IPS-NIHi7 (cell line): ENCODE data around the gene LCE2D.
"Not testable (repeated sequence)": the region's sequence is repeated elsewhere in the genome, so short reads cannot be mapped to it uniquely, and the experiment has no call there.

ENCODE experiments used
- DNase-seq: peaks from one replicate; pipeline ENCODE4 v3.0.0; 2012; ENCODE audit warnings: mixed read lengths; ENCODE audit errors: extremely low spot score

The LCE2D gene

GRCh38 chr1:152663098-152663497 is at the start of gene LCE2D:
Gene LCE2D, plus strand, starts transcription at chr1:152663380. Its CDS starts 726 bp downstream, at chr1:152664106.
- no peak for DNase-seq

GRCh38 chr1:152613511-152613910 is 49.7 kb upstream of the LCE2D start, which contains the start of gene LCE3B:
Gene LCE3B, plus strand, starts transcription at chr1:152613811. Its CDS starts 0 bp downstream, at chr1:152613811.
- no peak for DNase-seq

GRCh38 chr1:152621993-152622392 is 41.2 kb upstream of the LCE2D start:
- no peak for DNase-seq

GRCh38 chr1:152622803-152623202 is 40.4 kb upstream of the LCE2D start, which contains the start of gene LCE3A:
Gene LCE3A, minus strand, starts transcription at chr1:152623103. Its CDS starts 0 bp downstream, at chr1:152623103.
- DNase-seq: no peak

GRCh38 chr1:152623203-152623844 is 39.9 kb upstream of the LCE2D start:
- no peak for DNase-seq

- DNase-seq: no peak
These were observed 36.4 kb upstream of the LCE2D start for GRCh38 chr1:152626744-152627143.

GRCh38 chr1:152630596-152630995 is 32.6 kb upstream of the LCE2D start:
- DNase-seq: no peak

GRCh38 chr1:152640351-152640750 is 22.8 kb upstream of the LCE2D start:
- no peak for DNase-seq

GRCh38 chr1:152643945-152644344 is 19.2 kb upstream of the LCE2D start:
- no peak for DNase-seq

- DNase-seq: no peak
These were observed 18.0 kb upstream of the LCE2D start for GRCh38 chr1:152645146-152645545.

- DNase-seq: no peak
These were observed 16.5 kb upstream of the LCE2D start for GRCh38 chr1:152646656-152647055.

GRCh38 chr1:152654110-152654509 is 9.1 kb upstream of the LCE2D start:
- peak; percentile 64 for DNase-seq

GRCh38 chr1:152656459-152656858 is 6.7 kb upstream of the LCE2D start:
- no peak for DNase-seq

GRCh38 chr1:152657677-152658076 is 5.5 kb upstream of the LCE2D start:
- DNase-seq: no peak

GRCh38 chr1:152658649-152659048 is 4.5 kb upstream of the LCE2D start:
- no peak for DNase-seq

- not testable (repeated sequence) for DNase-seq
These were observed 3.0 kb downstream of the LCE2D start for GRCh38 chr1:152666171-152666570.

- DNase-seq: no peak
These were observed 4.5 kb downstream of the LCE2D start for GRCh38 chr1:152667648-152668047.

GRCh38 chr1:152673016-152673415 is 9.8 kb downstream of the LCE2D start:
- DNase-seq: no peak

- DNase-seq: not testable (repeated sequence)
These were observed 11.8 kb downstream of the LCE2D start, which contains the start of gene LCE2C for GRCh38 chr1:152674983-152675382. Gene LCE2C, plus strand, starts transcription at chr1:152675279. Its CDS starts 737 bp downstream, at chr1:152676016.

- DNase-seq: no peak
These were observed 16.3 kb downstream of the LCE2D start for GRCh38 chr1:152679459-152679858.

- no peak for DNase-seq
These were observed 18.4 kb downstream of the LCE2D start for GRCh38 chr1:152681616-152682015.

GRCh38 chr1:152683846-152684245 is 20.7 kb downstream of the LCE2D start:
- DNase-seq: no peak

GRCh38 chr1:152685823-152686222 is 22.6 kb downstream of the LCE2D start, which contains the start of gene LCE2B:
Gene LCE2B, plus strand, starts transcription at chr1:152686123. Its CDS starts 721 bp downstream, at chr1:152686844.
- not testable (repeated sequence) for DNase-seq
